ENCODE measurements around the gene KLHL36. TPM values are rescaled to one million over a fixed set of nuclear protein-coding genes. Genes with fewer than 3 reads are reported as not detected.

KLHL36 gene
- total RNA-seq, result 49.9 and 64.7 TPM in 2 replicates

GRCh38 chr16:84647828-84648594 is at the start of gene KLHL36:
Gene KLHL36 (plus strand): TSS chr16:84648511. CDS start chr16:84650868, 2,357 bp downstream.

GRCh38 chr16:84617791-84618580 is 30.3 kb upstream of the KLHL36 start, which contains the start of gene COTL1:
Gene COTL1 (minus strand): TSS chr16:84618078. CDS start chr16:84617914, 164 bp downstream.

GRCh38 chr16:84699712-84700445 is 51.6 kb downstream of the KLHL36 start, which contains the start of gene USP10:
Gene USP10 (plus strand): TSS chr16:84700000. CDS start chr16:84700091, 91 bp downstream.

Other genes with a start within 250 kb of the KLHL36 start
- 18.2 and 21.9 TPM in 2 replicates for gene MEAK7, start 143.9 kb upstream of the KLHL36 start, total RNA-seq
- 224 and 273 TPM in 2 replicates for gene COTL1, start 30.4 kb upstream of the KLHL36 start, total RNA-seq
- gene USP10, start 51.5 kb downstream of the KLHL36 start, total RNA-seq, result 69.6 and 74.6 TPM in 2 replicates
- gene CRISPLD2, start 171.5 kb downstream of the KLHL36 start, total RNA-seq, result 0.33 and 0.38 TPM in 2 replicates